HepG2 (cell line): Measurements from ENCODE around the gene UBE2O. TPM values are rescaled to one million over a fixed set of nuclear protein-coding genes. Genes with fewer than 3 reads are reported as not detected.

ENCODE experiments used
- AGO2 ChIP-seq: fragments of 200-400 bp; formaldehyde crosslinking; optimal IDR thresholded peaks from 2 replicates; pipeline ENCODE3; 2017; ENCODE audit warnings: mild to moderate bottlenecking, low read depth, low read length, moderate library complexity
- FOSL1 ChIP-seq: sonication (generic); formaldehyde crosslinking; IDR thresholded peaks from 2 replicates; pipeline ENCODE4 v1.9.0; 2021; ENCODE audit warnings: missing genetic modification reagents, borderline replicate concordance
- FOXO1 ChIP-seq: sonication (generic); formaldehyde crosslinking; IDR thresholded peaks from 2 replicates; pipeline ENCODE4 v1.4.0; 2020; ENCODE audit warnings: missing genetic modification reagents
- HINFP ChIP-seq: sonication (generic); formaldehyde crosslinking; IDR thresholded peaks from 2 replicates; pipeline ENCODE4 v1.4.0; 2020; ENCODE audit warnings: low read depth, mild to moderate bottlenecking, missing genetic modification reagents
- IRX3 ChIP-seq: sonication (generic); formaldehyde crosslinking; IDR thresholded peaks from 2 replicates; pipeline ENCODE4 v1.8.1; 2023; ENCODE audit warnings: mild to moderate bottlenecking, low read depth, missing genetic modification reagents, borderline replicate concordance
- NFIC ChIP-seq: IDR thresholded peaks from 2 replicates; pipeline ENCODE4 v1.6.1; 2012; ENCODE audit warnings: mild to moderate bottlenecking, low read length, inconsistent platforms
- REST ChIP-seq, 2 experiments: IDR thresholded peaks; 2 replicates each; pipeline ENCODE4 v1.6.1; 2011 to 2012; ENCODE audit warnings: low read length in 2 of 2, borderline replicate concordance in 1 of 2, low read depth in 1 of 2, mild to moderate bottlenecking in 1 of 2, moderate library complexity in 1 of 2
- SIN3B ChIP-seq: fragments of 150-350 bp; IDR thresholded peaks from 2 replicates; pipeline ENCODE4 v1.6.1; 2014; ENCODE audit warnings: low read length
- SMAD1 ChIP-seq: sonication (generic); formaldehyde crosslinking; IDR thresholded peaks from 2 replicates; pipeline ENCODE4 v1.4.0; 2020; ENCODE audit warnings: missing genetic modification reagents, low read depth, mild to moderate bottlenecking, borderline replicate concordance
- SMARCE1 ChIP-seq: fragments of 450-650 bp; IDR thresholded peaks from 2 replicates; pipeline ENCODE4 v1.6.1; 2017; ENCODE audit warnings: borderline replicate concordance
- ZBTB38 ChIP-seq: sonication (generic); formaldehyde crosslinking; IDR thresholded peaks from 2 replicates; pipeline ENCODE4 v1.5.1; 2020; ENCODE audit warnings: mild to moderate bottlenecking, missing genetic modification reagents
- ZFP91 ChIP-seq: sonication (generic); formaldehyde crosslinking; IDR thresholded peaks from 2 replicates; pipeline ENCODE4 v1.9.0; 2022; ENCODE audit warnings: missing genetic modification reagents, mild to moderate bottlenecking, borderline replicate concordance
- ZFX ChIP-seq: sonication (generic); formaldehyde crosslinking; IDR thresholded peaks from 2 replicates; pipeline ENCODE4 v1.4.0; 2020; ENCODE audit warnings: mild to moderate bottlenecking, low read depth, missing genetic modification reagents, moderate library complexity
- ZNF350 ChIP-seq: sonication (generic); formaldehyde crosslinking; IDR thresholded peaks from 2 replicates; pipeline ENCODE4 v1.4.0; 2020; ENCODE audit warnings: mild to moderate bottlenecking, low read depth, missing genetic modification reagents, borderline replicate concordance
- ZNF549 ChIP-seq: sonication (generic); formaldehyde crosslinking; IDR thresholded peaks from 2 replicates; pipeline ENCODE4 v1.5.0; 2020; ENCODE audit warnings: missing genetic modification reagents
- ZNF556 ChIP-seq: sonication (generic); formaldehyde crosslinking; IDR thresholded peaks from 2 replicates; pipeline ENCODE4 v1.4.0; 2020; ENCODE audit warnings: mild to moderate bottlenecking, missing genetic modification reagents, borderline replicate concordance
- ZNF629 ChIP-seq: sonication (generic); formaldehyde crosslinking; conservative IDR thresholded peaks from 2 replicates; pipeline ENCODE4 v1.5.0; 2020; ENCODE audit warnings: missing genetic modification reagents
- ZNF670 ChIP-seq: sonication (generic); formaldehyde crosslinking; IDR thresholded peaks from 2 replicates; pipeline ENCODE4 v1.8.0; 2022; ENCODE audit warnings: mild to moderate bottlenecking, missing genetic modification reagents, borderline replicate concordance
- ZNF678 ChIP-seq: sonication (generic); formaldehyde crosslinking; IDR thresholded peaks from 2 replicates; pipeline ENCODE4 v1.4.0; 2020; ENCODE audit warnings: mild to moderate bottlenecking, missing genetic modification reagents
- polyA plus RNA-seq, 8 experiments: library from polyadenylated mRNA; depleted of rRNA in 3 of 8; stranded (reverse) in 7 of 8; unstranded in 1 of 8; fragments of >200 nt; fragmentation: Illumina TruSeq in 4 of 8; extraction: Trizol in 4 of 8; gene quantifications; 2 replicates each; pipeline versions ENCODE4 v1.2.1 to v1.2.3, GENCODE V29; 2011 to 2016; ENCODE audit warnings: low read depth in 4 of 8, missing spikeins in 1 of 8, mixed read lengths in 1 of 8; ENCODE audit not compliant: insufficient read depth in 1 of 8
- total RNA-seq, 5 experiments: library from RNA; depleted of rRNA; stranded (reverse); fragments of >200 nt; fragmentation: Illumina TruSeq; extraction: Trizol; gene quantifications; 2 replicates each; pipeline ENCODE4 v1.2.3, GENCODE V29; 2016; ENCODE audit warnings: low read depth in 1 of 5

UBE2O gene
- total and polyA plus RNA-seq, 2 of the 13 experiments (the other 11 are each of a cell fraction or from before 2014, with no cell fraction given), result 21.5 to 23.5 TPM

GRCh38 chr17:76385892-76386786 is 66.8 kb downstream of the UBE2O start (continued):
- TF ChIP-seq ZNF678 (CRISPR knock-in tag) (0 out of 2 replicates have a peak, but pooled peaks have one; percentile 90), IRX3 (CRISPR knock-in tag) (peak; percentile 98), ZNF670 (CRISPR knock-in tag) (peak; percentile 97; the same call in 1 of the 2 replicates), ZNF556 (CRISPR knock-in tag) (peak; percentile 88), ZNF350 (CRISPR knock-in tag) (peak; percentile 98), FOSL1 (CRISPR knock-in tag) (peak; percentile 82), NFIC (0 out of 2 replicates have a peak, but pooled peaks have one; percentile 41), ZFX (peak; percentile 95), ZNF629 (CRISPR knock-in tag) (peak; percentile 79), ZFP91 (CRISPR knock-in tag) (peak; percentile 85), AGO2 (peak; percentile 97), ZBTB38 (CRISPR knock-in tag) (peak; percentile 97), SMARCE1 (no peak), SIN3B (no peak), ZNF549 (peak; percentile 89; the same call in 1 of the 2 replicates), REST (IDR thresholded peaks at IDR 0.05; ENCODE audit: borderline replicate concordance in 1 of 2, low read depth in 1 of 2, low read length in 2 of 2) (no peak), HINFP (CRISPR knock-in tag) (peak; percentile 94), SMAD1 (CRISPR knock-in tag) (peak; percentile 45; the same call in 1 of the 2 replicates), FOXO1 (CRISPR knock-in tag) (peak; percentile 71)
